Gastrocnemius medialis (tissue), 4 donors: ENCODE measurements around the gene SYNDIG1L. TPM values are rescaled to one million over a fixed set of nuclear protein-coding genes. Genes with fewer than 3 reads are reported as not detected.

Experiments
- ATAC-seq, 2 donors: fragments of 150-250 bp; one replicate each; pipeline ENCODE4 v1.9.1; 2016
- DNase-seq, 2 donors: peaks; one replicate each; pipeline ENCODE4 v3.0.0-alpha.2; 2019
- H3K27ac ChIP-seq, 4 donors: fragments of 200-600 bp; sonication (generic); 1 replicate in 1 of 4; 2 replicates in 3 of 4; pipeline ENCODE4 v1.5.1; 2016 to 2018; ENCODE audit warnings: mild to moderate bottlenecking in 2 of 4, moderate library complexity in 1 of 4
- H3K27me3 ChIP-seq, 3 donors: fragments of 200-600 bp; sonication (generic) in 2 of 3; 1 replicate in 1 of 3; 2 replicates in 2 of 3; pipeline versions ENCODE4 v1.5.1 to v1.6.0; 2016 to 2019; ENCODE audit warnings: mild to moderate bottlenecking in 1 of 3, moderate library complexity in 1 of 3
- H3K36me3 ChIP-seq, 2 donors: fragments of 200-600 bp; sonication (generic) in 1 of 2; one replicate each; pipeline ENCODE4 v1.5.1; 2017 to 2018
- H3K4me1 ChIP-seq, 2 donors: fragments of 200-600 bp; sonication (generic) in 1 of 2; one replicate each; pipeline ENCODE4 v1.5.1; 2016 to 2017; ENCODE audit warnings: mild to moderate bottlenecking in 2 of 2
- H3K4me3 ChIP-seq, 4 donors: fragments of 200-600 bp; sonication (generic) in 3 of 4; 1 replicate in 1 of 4; 2 replicates in 3 of 4; pipeline ENCODE4 v1.5.1; 2016 to 2019; ENCODE audit warnings: mild to moderate bottlenecking in 2 of 4
- H3K9me3 ChIP-seq, 3 donors: fragments of 200-600 bp; sonication (generic) in 2 of 3; 1 replicate in 1 of 3; 2 replicates in 2 of 3; pipeline ENCODE4 v1.5.1; 2016 to 2019
- CTCF ChIP-seq, 5 experiments: fragments of 450-650 bp in 3 of 5; fragments of 200-600 bp in 2 of 5; sonication (generic) in 2 of 5; IDR thresholded peaks in 4 of 5; conservative IDR thresholded peaks in 1 of 5; 1 replicate in 4 of 5; 2 replicates in 1 of 5; pipeline ENCODE4 v1.5.1; 2016 to 2019; ENCODE audit warnings: antibody characterized with exemption in 5 of 5, mild to moderate bottlenecking in 3 of 5, moderate library complexity in 3 of 5
- POLR2A ChIP-seq, 2 donors: fragments of 450-650 bp; IDR thresholded peaks; one replicate each; pipeline ENCODE4 v1.6.1; 2017; ENCODE audit warnings: antibody characterized with exemption in 2 of 2, mild to moderate bottlenecking in 2 of 2, moderate library complexity in 2 of 2
- in situ Hi-C, 4 donors: fragments of 200-750 bp; cut with MboI; loops; one replicate each; pipeline versions ENCODE4 v1.15.0 to v1.8.0; 2017; ENCODE audit warnings: low sequenced_read_pairs in 4 of 4
- intact Hi-C: fragments of 100-400 bp; cut with DNase I; formaldehyde crosslinking; loops from one replicate; pipeline ENCODE4 v1.15.1; 2023; ENCODE audit warnings: low total_unique reads
- total RNA-seq, 4 donors: library from RNA; depleted of rRNA; stranded (reverse); fragments of >200 nt; gene quantifications; one replicate each; pipeline versions ENCODE4 v1.1.0 to v1.2.3, GENCODE V29; 2016

Gene SYNDIG1L
- total RNA-seq, 4 donors from 2014 or later: not detected

GRCh38 chr14:74427651-74428050 lies 1.6 kb upstream of the SYNDIG1L start:
- peaks cover 6 to 18% (median 14%) of the 10 kb centered on the region in 3 donors for H3K27me3 ChIP-seq
- in situ Hi-C loops: no loop called here
- intact Hi-C loops: no loop called here
- TF ChIP-seq POLR2A (IDR thresholded peaks at IDR 0.05): no peak
- TF ChIP-seq CTCF (IDR thresholded peaks at IDR 0.05 in 4 of 5, conservative IDR thresholded peaks at IDR 0.05 in 1 of 5): no peak
- no peak for ATAC-seq
- no peak overlapping the region for H3K27ac ChIP-seq
- H3K9me3 ChIP-seq: no peaks in the 10 kb centered on the region
- no peak overlapping the region for H3K4me3 ChIP-seq
- no peaks in the 10 kb centered on the region for H3K36me3 ChIP-seq
- DNase-seq: no peak
- H3K4me1 ChIP-seq: no peaks in the 10 kb centered on the region

GRCh38 chr14:74425525-74426201 lies 347 bp downstream of the SYNDIG1L start:
- in situ Hi-C loops: no loop called here
- H3K4me1 ChIP-seq: no peaks in the 10 kb centered on the region
- peaks cover 13 to 18% (median 14%) of the 10 kb centered on the region in 3 donors for H3K27me3 ChIP-seq
- TF ChIP-seq POLR2A (IDR thresholded peaks at IDR 0.05) (no peak), CTCF (IDR thresholded peaks at IDR 0.05 in 4 of 5, conservative IDR thresholded peaks at IDR 0.05 in 1 of 5) (no peak)
- no peak overlapping the region for H3K27ac ChIP-seq
- no peak for DNase-seq
- H3K36me3 ChIP-seq: no peaks in the 10 kb centered on the region
- H3K4me3 ChIP-seq: no peak overlapping the region
- H3K9me3 ChIP-seq: no peaks in the 10 kb centered on the region
- intact Hi-C loops: no loop called here
- ATAC-seq: peak in 1 of 2 donors; percentile 62

GRCh38 chr14:74424606-74425005 lies 1.4 kb downstream of the SYNDIG1L start:
- no peak overlapping the region for H3K4me3 ChIP-seq
- ATAC-seq: no peak
- no peaks in the 10 kb centered on the region for H3K36me3 ChIP-seq
- no peaks in the 10 kb centered on the region for H3K9me3 ChIP-seq
- no peaks in the 10 kb centered on the region for H3K4me1 ChIP-seq
- in situ Hi-C loops (no loop called here), intact Hi-C loops (no loop called here)
- TF ChIP-seq POLR2A (IDR thresholded peaks at IDR 0.05) (no peak), CTCF (IDR thresholded peaks at IDR 0.05 in 4 of 5, conservative IDR thresholded peaks at IDR 0.05 in 1 of 5) (no peak)
- peaks cover 14 to 18% (median 14%) of the 10 kb centered on the region in 3 donors for H3K27me3 ChIP-seq
- DNase-seq: no peak
- H3K27ac ChIP-seq: no peak overlapping the region

GRCh38 chr14:74423246-74423645 lies 2.8 kb downstream of the SYNDIG1L start:
- H3K27ac ChIP-seq: no peak overlapping the region
- no peak for TF ChIP-seq POLR2A (IDR thresholded peaks at IDR 0.05)
- no peak for TF ChIP-seq CTCF (IDR thresholded peaks at IDR 0.05 in 4 of 5, conservative IDR thresholded peaks at IDR 0.05 in 1 of 5)
- H3K36me3 ChIP-seq: no peaks in the 10 kb centered on the region
- no peaks in the 10 kb centered on the region for H3K9me3 ChIP-seq
- ATAC-seq: no peak
- DNase-seq: no peak
- peaks cover 14 to 19% (median 18%) of the 10 kb centered on the region in 3 donors for H3K27me3 ChIP-seq
- H3K4me1 ChIP-seq: no peaks in the 10 kb centered on the region
- intact Hi-C loops (no loop called here), in situ Hi-C loops (no loop called here)
- H3K4me3 ChIP-seq: no peak overlapping the region

GRCh38 chr14:74421981-74422380 lies 4.0 kb downstream of the SYNDIG1L start:
- intact Hi-C loops: no loop called here
- H3K27me3 ChIP-seq: peaks cover 14 to 23% (median 18%) of the 10 kb centered on the region in 3 donors
- in situ Hi-C loops: no loop called here

More at GRCh38 chr14:74421981-74422380, 4.0 kb downstream of the SYNDIG1L start:
- Histone ChIP-seq H3K4me1 (no peaks in the 10 kb centered on the region), H3K36me3 (no peaks in the 10 kb centered on the region), H3K4me3 (no peak overlapping the region), H3K27ac (no peak overlapping the region), H3K9me3 (no peaks in the 10 kb centered on the region)
- TF ChIP-seq CTCF (IDR thresholded peaks at IDR 0.05 in 4 of 5, conservative IDR thresholded peaks at IDR 0.05 in 1 of 5) (no peak), POLR2A (IDR thresholded peaks at IDR 0.05) (no peak)
- DNase-seq (no peak), ATAC-seq (no peak)
